Esophagus muscularis mucosa (tissue), 4 donors: ENCODE measurements around the gene RPS23.
A peak's percentile ranks its signal among the peaks of the same experiment; 100 is the strongest.

Source experiments
- CTCF ChIP-seq, 3 experiments: fragments of 200-600 bp in 2 of 3; fragments of 450-650 bp in 1 of 3; sonication (generic) in 2 of 3; IDR thresholded peaks; one replicate each; pipeline ENCODE4 v1.5.1; 2017 to 2019; ENCODE audit warnings: antibody characterized with exemption in 3 of 3, mild to moderate bottlenecking in 2 of 3, moderate library complexity in 1 of 3
- EP300 ChIP-seq: sonication (generic); formaldehyde crosslinking; IDR thresholded peaks from one replicate; pipeline ENCODE4 v1.6.1; 2017; ENCODE audit warnings: antibody characterized with exemption
- POLR2A ChIP-seq: fragments of 450-650 bp; IDR thresholded peaks from one replicate; pipeline ENCODE4 v1.6.1; 2017; ENCODE audit warnings: antibody characterized with exemption, moderate library complexity, mild to moderate bottlenecking, low read depth
- POLR2AphosphoS5 ChIP-seq, 2 donors: sonication (generic); formaldehyde crosslinking; IDR thresholded peaks; one replicate each; pipeline ENCODE4 v1.6.1; 2017; ENCODE audit warnings: antibody characterized with exemption in 2 of 2

GRCh38 chr5:82278711-82279370 is 687 bp upstream of the RPS23 start:
- TF ChIP-seq CTCF (IDR thresholded peaks at IDR 0.05) (no peak), POLR2A (peak; percentile 34), EP300 (no peak), POLR2AphosphoS5 (IDR thresholded peaks at IDR 0.05) (no peak)
